ENCODE data around the gene TANC1.

Gene TANC1

DNA sequence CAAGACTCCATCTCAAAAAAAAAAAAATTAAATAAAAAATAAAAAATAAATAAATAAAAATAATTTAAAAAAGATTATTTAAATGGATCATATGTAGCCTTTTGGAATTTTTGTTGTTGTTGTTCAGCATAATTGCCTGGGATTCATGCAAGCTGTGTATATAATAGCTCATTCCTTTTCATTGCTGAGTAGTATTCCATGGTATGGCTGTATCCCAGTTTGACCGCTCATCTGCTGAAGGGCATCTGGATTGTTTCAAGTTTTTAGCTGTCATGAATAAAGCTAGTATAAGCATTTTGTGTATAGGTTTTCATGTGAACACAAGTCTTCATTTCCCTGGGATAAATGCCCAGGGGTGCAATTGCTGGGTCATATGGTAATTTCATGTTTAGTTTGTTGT, 6.4 kb upstream of the TANC1 start:
- no peak for DNase-seq (ENCODE audit: low read depth in 2 of 2)

DNA sequence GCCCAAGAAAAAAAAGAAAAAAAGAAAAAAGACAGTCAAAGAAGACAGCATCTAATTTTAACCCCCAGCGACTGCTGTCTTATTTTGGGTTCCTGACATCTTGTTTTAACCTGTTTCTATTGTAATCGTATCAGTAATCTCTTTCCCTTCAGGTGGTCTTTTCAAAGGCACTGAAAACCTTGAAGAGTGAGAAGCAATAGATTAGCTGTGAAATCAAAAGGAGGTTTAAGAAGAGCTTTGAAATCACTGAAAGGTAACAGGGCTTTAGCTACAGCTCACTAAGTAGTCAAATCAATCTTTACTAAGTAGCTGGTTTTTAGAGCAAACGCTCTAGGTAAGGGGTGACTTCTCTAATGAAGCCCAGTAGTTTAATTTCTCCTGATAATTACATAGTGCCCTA, 5.4 kb upstream of the TANC1 start:
- no peak for DNase-seq (ENCODE audit: low read depth in 2 of 2)

GRCh38 chr2:158965107-158965506, 3.3 kb upstream of the TANC1 start:
- DNase-seq (ENCODE audit: low read depth in 2 of 2) = no peak

DNA sequence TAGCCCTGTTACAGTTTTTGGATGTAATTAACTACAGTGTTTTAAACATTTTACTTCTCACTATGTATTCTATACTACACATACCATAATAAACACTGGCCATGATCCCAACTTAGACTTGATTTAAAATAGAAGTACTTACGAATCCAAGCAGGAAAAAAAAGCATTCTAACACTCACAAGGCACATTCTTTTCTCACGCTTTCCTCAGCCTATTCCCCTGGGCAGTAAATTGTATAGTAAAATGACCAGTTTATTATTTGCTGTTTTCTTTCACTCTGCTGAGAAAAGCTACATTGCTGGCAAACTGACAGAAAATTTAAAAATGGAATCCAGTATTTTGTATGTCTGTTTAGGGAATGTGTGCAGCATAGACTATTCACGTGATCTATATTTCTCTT, 2.8 kb upstream of the TANC1 start:
- DNase-seq (ENCODE audit: low read depth in 2 of 2) = no peak

- DNase-seq (ENCODE audit: low read depth in 2 of 2) = no peak
Observed at GRCh38 chr2:158966312-158966711, 2.1 kb upstream of the TANC1 start.

- no peak for DNase-seq (ENCODE audit: low read depth in 2 of 2)
Observed at GRCh38 chr2:158967114-158967730, 1.2 kb upstream of the TANC1 start.

DNA sequence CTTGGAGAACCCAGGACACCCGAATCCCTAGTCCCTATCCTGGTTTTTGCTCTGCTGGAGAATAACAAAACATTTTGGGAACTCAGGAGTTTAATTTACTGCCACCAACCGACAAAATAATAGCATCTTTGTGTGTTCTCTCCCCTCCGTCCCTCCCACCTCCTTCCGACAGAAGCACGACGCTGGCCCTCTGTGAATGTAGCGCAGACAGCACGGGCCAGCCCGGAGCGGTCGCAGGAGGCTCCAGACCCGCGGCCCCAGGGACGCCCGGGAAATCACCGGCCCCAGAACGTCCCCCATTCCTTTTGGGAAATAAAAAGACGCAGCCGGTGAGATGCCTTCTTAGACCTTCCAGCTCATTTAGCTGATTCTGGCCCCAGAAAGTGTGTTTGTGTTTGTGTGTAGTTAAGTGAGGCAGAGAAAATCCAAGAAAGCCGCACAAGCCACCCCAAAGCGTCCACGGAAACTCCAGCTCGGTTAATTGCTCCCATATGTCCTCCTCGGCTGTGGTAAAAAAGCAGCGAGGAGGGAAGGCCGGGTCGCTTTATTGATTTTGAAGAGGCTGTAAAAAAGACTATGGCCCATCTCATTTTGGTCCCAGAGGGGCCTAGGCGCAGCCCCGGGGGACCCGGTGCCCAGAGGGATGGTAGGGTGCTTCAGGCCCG, 577 bp upstream of the TANC1 start:
- no peak for DNase-seq (ENCODE audit: low read depth in 2 of 2)

DNA sequence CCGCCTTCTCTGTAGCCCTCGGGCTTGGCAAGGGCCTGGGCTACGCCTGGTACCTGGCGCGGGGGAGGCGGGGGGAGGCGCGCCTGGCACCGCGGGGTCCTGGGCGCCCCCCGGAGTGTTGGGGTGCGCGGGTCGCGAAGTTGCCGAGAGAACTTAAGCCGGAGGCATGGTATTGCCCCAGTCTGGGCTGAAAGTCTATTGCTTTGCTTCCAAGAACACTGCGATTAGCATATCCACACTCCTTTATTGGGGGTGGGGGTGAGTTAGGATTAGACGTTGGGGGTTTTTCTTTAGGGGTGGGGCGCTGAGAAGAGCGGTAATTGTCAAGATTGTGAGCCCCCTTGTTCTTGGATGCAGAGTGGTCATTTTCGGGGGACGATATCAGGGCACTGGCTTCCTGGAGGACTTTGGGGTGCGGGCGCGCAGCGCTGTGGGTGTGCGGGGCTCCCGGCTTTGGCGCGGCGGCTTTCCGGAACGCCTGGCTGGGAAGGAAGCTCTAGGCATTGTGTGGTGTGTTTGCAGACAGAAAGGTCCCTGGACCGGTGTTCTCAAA, 798 bp downstream of the TANC1 start:
- DNase-seq (ENCODE audit: low read depth in 2 of 2) = no peak

DNA sequence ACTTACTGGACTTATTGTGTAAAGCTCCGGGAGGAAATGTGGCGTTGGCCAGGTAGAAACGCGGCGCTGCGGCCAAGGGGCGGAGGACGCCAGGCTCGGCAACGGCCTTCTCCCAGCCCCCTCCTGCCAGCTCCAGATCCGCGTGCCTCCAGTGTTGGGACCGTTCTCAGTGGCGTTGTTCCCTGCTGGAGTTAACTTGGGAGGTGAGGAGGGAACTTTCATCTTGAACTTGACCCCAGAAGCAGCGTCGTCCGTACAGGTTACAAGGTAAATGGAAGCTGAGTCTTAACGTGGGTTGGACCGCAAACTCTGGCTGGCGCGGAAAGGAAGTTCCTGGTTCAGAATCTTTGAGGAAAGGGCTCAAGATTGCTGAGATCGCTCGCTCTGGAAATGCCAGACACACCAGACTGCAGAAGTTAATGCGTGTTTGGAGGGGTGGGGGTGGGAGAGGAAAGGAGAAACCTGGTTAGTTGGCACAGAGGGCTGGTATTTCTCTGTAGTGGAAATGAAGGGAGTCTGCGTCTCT, 1.3 kb downstream of the TANC1 start:
- DNase-seq (ENCODE audit: low read depth in 2 of 2) = no peak

DNA sequence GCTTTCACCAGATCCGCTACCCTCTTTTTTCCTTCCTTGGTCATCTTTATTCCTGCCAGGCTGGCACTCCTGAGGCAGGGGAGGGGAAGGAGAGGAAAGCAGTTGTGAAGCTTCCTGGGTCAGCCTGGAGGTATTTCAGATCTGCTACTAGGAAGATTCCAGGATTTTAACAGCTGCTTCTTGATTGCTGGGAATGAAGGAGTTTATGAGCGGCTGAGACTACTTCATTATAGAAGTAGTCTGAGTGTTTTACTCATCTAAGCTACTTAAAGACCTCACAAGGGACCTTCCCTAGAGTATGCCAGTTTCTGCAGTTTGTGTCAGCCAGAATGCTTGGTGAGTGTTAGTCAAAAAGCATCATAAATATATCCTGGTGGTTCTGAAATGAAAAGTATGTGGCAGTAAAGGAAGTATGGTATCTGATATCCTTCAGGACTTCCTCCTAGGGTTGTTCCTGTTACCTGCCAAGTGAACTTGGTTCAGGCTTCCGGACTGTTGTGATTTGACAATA, 1.9 kb downstream of the TANC1 start:
- no peak for DNase-seq (ENCODE audit: low read depth in 2 of 2)

- DNase-seq (ENCODE audit: low read depth in 2 of 2) = no peak
Observed at GRCh38 chr2:158973116-158973956, 4.9 kb downstream of the TANC1 start.

DNA sequence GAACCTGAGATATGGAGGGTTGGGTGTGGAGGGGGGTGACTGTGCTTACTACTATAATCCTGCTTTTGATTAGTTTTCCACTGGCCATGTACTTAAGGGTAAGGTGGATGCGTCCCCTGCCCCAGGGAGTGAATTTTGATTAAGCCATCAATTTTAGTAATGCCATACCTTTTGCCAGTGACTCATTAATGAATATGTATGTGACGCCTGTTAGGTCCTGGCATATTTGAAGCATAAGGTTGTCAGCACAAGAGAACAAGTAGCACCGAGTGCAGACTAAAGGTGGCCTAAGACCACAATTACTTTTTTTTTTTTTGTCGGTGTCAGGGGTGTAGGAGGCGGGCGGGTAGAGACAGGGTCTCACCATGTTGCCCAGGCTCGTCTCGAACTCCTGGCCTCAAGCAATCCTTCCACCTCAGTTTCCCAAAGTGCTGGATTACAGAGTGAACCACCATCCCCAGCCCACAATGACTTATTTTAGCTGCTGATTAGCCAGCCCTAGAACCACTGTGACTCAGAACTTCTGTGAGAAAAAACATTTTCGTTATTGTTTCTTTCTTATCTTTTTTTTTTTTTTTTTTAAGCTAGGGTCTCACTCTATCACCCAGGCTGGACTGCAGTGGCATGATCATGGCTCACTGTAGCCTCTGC, 7.0 kb downstream of the TANC1 start:
- no peak for DNase-seq (ENCODE audit: low read depth in 2 of 2)

DNA sequence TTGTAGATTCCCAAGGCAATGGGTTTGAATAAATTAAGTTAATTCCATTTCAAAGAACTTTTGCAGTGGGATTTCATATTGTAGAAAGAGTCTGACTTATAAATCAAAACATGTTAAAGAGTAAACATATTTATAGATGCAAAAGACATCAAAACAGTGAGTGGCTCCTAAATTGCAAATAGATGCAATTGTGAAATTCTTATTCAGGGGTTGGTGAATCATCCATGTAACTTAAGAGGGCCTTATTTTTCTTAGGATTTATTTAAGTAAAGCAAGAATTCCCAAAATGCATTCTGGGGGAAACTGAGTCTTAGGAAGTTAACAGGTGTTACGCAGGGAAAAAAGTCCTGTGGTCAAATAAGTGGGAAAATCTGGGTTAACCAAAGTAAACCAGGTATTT, 11.3 kb downstream of the TANC1 start:
- no peak for DNase-seq (ENCODE audit: low read depth in 2 of 2)

GRCh38 chr2:158984604-158985135, 16.2 kb downstream of the TANC1 start:
- no peak for DNase-seq (ENCODE audit: low read depth in 2 of 2)

DNA sequence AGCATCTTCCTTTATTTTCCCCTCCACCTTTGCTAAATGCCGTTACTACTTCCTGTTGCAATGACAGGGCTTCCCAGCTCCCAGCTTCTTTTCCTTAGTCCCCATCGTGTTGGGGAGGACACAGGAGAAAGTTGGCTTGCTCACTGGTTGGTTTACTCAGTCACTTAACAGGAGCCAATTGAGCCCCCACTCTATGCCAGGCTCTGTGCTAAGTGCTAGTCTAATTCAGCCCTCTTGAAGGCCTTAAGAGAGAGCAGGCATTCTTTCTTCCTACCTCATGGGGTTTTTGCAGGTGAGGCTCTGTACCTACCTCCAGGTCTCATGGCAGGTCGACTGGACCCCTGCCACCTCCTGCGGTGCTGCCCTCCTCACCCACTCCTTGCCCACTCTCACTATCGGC, 20.1 kb downstream of the TANC1 start:
- no peak for DNase-seq (ENCODE audit: low read depth in 2 of 2)

DNA sequence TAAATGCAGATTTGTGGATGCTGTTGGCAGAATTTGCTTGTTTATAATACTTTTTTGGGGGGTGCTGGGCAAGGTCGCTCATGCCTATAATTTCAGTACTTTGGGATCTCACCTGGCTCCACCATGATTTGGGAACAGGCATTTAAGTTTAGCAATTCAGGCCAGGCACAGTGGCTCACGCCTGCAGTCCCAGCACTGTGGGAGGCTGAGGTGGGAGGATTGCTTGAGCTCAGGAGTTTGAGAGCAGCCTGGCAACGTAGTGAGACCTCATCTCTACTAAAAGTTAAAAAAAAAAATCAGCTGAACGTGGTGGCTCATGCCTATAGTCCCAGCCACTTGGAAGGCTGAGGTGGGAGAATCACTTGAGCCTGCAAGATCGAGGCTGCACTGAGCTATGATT, 20.7 kb downstream of the TANC1 start:
- no peak for DNase-seq (ENCODE audit: low read depth in 2 of 2)

GRCh38 chr2:158990397-158991214, 22.2 kb downstream of the TANC1 start:
- DNase-seq (ENCODE audit: low read depth in 2 of 2) = no peak

DNA sequence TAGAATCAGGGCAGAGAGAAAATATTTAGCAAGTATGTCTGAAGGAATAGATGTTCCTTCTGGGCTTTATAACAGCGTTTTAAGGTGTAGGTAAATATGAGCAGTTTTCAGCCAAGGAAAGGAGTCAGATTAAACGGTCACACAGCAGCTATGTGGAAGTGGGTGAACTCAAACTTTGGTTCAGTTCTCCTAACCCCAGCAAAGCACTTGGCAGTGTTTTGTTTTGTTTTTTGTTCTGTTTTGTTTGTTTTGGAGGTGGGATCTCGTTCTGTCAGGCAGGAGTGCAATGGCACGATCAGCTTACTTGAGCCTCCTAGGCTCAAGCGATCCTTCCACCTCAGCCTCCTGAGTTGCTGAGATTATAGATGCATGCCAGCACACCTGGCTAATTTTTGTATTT, 24.6 kb downstream of the TANC1 start:
- DNase-seq (ENCODE audit: low read depth in 2 of 2) = no peak

DNA sequence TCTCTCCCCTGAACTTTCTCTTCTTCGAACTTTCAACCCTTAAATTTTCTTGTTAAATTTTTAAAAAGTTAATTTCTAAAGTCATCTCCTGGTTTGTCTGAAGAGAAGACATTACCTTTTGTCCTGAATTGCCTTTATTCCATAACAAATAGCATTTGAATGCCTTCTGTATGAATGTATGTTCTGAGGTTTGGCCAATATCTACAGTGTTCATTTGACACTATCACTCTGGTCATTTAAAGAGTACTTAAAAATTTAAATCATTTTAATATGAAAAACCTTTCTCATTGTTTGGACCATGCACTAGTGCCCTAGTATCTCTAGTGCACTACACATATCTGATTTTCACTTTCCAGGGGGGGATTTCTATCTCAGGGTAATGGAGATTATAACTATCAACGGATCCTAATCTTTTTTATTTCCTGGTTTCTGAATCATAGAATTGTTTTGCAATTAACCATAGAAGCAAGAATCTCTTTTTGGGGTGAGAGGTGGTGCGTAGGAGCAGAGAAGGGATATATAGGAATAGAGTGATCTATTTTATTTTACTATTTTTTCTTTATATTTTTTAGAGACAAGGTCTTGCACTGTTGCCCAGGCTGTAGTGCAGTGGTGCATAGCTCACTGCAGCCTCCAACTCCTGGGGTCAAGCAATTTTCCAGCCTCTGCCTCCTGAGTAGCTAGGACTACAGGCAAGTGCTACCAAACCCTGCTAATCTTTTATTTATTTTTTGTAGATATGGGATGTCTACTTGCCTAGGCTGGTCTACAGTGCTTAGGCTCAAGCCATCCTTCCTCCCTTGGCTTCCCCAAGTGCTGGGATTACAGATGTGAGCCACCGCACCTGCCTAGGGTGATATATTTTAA, 25.5 kb downstream of the TANC1 start:
- no peak for DNase-seq (ENCODE audit: low read depth in 2 of 2)
